ENCODE data around the gene SMC2. TPM values are rescaled to one million over a fixed set of nuclear protein-coding genes. Genes with fewer than 3 reads are reported as not detected.

The SMC2 gene
- total and polyA plus RNA-seq, 2 donors (not counting 3 experiments of a cell fraction or from before 2014, with no cell fraction given): 5.3 to 34.1 TPM

DNA sequence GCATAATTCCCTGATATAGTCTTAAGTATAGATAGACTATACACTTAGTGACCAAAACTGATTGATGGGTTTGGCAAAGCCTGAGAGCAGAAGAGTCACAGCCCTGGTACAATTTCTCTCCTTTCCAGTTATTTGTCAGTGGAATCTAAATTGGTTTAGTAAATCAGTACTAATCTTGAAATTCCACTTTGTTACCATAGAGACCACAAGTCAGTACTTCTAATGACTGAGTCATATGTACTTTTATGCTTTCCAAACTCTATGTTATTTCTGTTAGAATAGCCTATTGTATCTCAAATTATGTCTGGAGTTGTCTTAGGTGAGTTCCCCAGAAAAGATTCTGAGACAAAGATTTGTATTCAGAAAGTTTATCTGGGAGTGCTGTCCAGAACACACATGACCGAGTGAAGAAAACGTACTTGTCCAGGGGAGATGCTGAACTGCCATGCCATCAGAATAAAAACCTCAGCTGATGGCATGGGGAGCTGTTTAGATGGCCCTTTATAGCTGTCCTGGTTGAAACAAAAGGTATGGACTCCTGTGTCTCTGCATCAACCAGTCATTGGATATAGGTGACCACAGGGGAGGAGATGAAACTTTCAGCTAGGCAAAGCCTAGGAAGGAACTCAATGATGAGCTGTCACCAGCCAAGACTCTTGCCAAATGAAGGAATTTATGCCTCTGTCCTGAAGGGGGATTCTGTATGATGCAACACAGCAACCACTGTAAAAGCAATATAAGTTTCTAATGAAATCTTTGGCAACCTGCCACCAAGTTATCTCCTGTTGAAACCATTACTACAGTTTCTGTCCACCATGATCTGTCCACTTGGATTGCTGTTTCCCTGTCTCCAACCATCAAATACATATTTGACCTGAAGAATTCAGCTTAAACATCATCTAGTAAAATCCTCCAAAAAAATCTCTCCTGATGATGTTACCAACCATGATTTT, 18.0 kb upstream of the SMC2 start:
- intact Hi-C loops (cut with micrococcal nuclease): no loop called here
- ChIA-PET POLR2A (no interaction called here), CTCF (no interaction called here)
- FAIRE-seq (no peak), DNase-seq (ENCODE audit: low read depth, low spot score) (no peak)
- H3K27ac ChIP-seq (ENCODE audit: insufficient read depth, low read depth, low read length): no peak overlapping the region
- no peaks in the 10 kb centered on the region for H3K36me3 ChIP-seq (ENCODE audit: control insufficient read depth in 2 of 2, extremely low read depth in 1 of 2, insufficient read depth in 2 of 2, low read length in 2 of 2)
- no peaks in the 10 kb centered on the region for H3K79me2 ChIP-seq (ENCODE audit: control insufficient read depth, insufficient read depth, low read length)
- no peaks in the 10 kb centered on the region for H4K20me1 ChIP-seq (replicated peaks; ENCODE audit: control insufficient read depth, extremely low read depth, insufficient read depth, low read length)
- no peak overlapping the region for H3K4me2 ChIP-seq (ENCODE audit: insufficient read depth, low read length)
- TF ChIP-seq GATA2 (IDR thresholded peaks at IDR 0.05; ENCODE audit: insufficient read depth, insufficient read length, low read depth, low read length): no peak
- H3K4me3 ChIP-seq (replicated peaks in 1 of 3; ENCODE audit: insufficient read depth in 1 of 3, low read depth in 1 of 3, low read length in 3 of 3): no peak overlapping the region
- no peaks in the 10 kb centered on the region for H3K9me1 ChIP-seq (replicated peaks; ENCODE audit: control insufficient read depth, extremely low read depth, insufficient read depth, low read length)
- no peak overlapping the region for H3K9ac ChIP-seq (replicated peaks; ENCODE audit: extremely low read depth, insufficient read depth, low read length)
- no peaks in the 10 kb centered on the region for H3K27me3 ChIP-seq (ENCODE audit: control insufficient read depth in 2 of 2, insufficient read depth in 2 of 2, low read length in 2 of 2)
- H3K4me1 ChIP-seq (ENCODE audit: control insufficient read depth, extremely low read depth, insufficient read depth, low read length): no peaks in the 10 kb centered on the region
- dilution Hi-C loops (cut with MboI; ENCODE audit: extremely low pct_ligation_motif_present, low sequenced_read_pairs): no loop called here
- BruUV-seq (replicated peaks): no TSS peak
- H3K9me3 ChIP-seq (replicated peaks; ENCODE audit: control insufficient read depth, insufficient read depth, low read length): no peaks in the 10 kb centered on the region
- no peak overlapping the region for H2AFZ ChIP-seq (ENCODE audit: low read depth, low read length)

DNA sequence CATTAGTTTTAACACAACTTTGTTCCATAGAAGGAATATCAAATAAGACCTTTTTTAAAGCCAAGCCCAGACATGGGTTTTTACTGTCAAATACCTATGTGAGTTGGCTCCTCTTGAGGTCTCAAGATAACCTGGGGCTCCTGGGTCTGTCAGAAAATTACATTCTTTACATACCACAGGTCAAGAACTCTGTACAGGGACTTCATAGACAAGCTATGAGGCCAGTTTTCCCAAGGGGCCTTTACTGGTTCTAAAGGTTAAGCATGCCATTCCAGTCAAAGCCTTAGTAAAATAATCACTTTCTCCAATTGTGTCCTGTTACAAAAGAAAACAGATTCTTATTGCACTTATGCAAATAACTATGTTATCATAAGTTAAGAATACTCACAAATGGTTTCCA, 15.5 kb upstream of the SMC2 start:
- intact Hi-C loops (cut with micrococcal nuclease): no loop called here
- no peak for DNase-seq (ENCODE audit: low read depth, low spot score)
- ChIA-PET POLR2A (no interaction called here), CTCF (no interaction called here)
- Histone ChIP-seq H4K20me1 (replicated peaks; ENCODE audit: control insufficient read depth, extremely low read depth, insufficient read depth, low read length) (no peaks in the 10 kb centered on the region), H3K36me3 (ENCODE audit: control insufficient read depth in 2 of 2, extremely low read depth in 1 of 2, insufficient read depth in 2 of 2, low read length in 2 of 2) (no peaks in the 10 kb centered on the region), H3K4me2 (ENCODE audit: insufficient read depth, low read length) (no peak overlapping the region), H3K9me1 (replicated peaks; ENCODE audit: control insufficient read depth, extremely low read depth, insufficient read depth, low read length) (no peaks in the 10 kb centered on the region), H3K27me3 (ENCODE audit: control insufficient read depth in 2 of 2, insufficient read depth in 2 of 2, low read length in 2 of 2) (no peaks in the 10 kb centered on the region), H3K9me3 (replicated peaks; ENCODE audit: control insufficient read depth, insufficient read depth, low read length) (no peaks in the 10 kb centered on the region), H3K79me2 (ENCODE audit: control insufficient read depth, insufficient read depth, low read length) (no peaks in the 10 kb centered on the region), H3K9ac (replicated peaks; ENCODE audit: extremely low read depth, insufficient read depth, low read length) (no peak overlapping the region), H2AFZ (ENCODE audit: low read depth, low read length) (no peak overlapping the region), H3K4me3 (replicated peaks in 1 of 3; ENCODE audit: insufficient read depth in 1 of 3, low read depth in 1 of 3, low read length in 3 of 3) (no peak overlapping the region), H3K4me1 (ENCODE audit: control insufficient read depth, extremely low read depth, insufficient read depth, low read length) (no peaks in the 10 kb centered on the region), H3K27ac (ENCODE audit: insufficient read depth, low read depth, low read length) (no peak overlapping the region)
- no TSS peak for BruUV-seq (replicated peaks)
- dilution Hi-C loops (cut with MboI; ENCODE audit: extremely low pct_ligation_motif_present, low sequenced_read_pairs): no loop called here
- no peak for FAIRE-seq
- no peak for TF ChIP-seq JUN (IDR thresholded peaks at IDR 0.05; ENCODE audit: borderline replicate concordance, insufficient read depth, insufficient read length, low read depth)
- TF ChIP-seq, protein P1, sequence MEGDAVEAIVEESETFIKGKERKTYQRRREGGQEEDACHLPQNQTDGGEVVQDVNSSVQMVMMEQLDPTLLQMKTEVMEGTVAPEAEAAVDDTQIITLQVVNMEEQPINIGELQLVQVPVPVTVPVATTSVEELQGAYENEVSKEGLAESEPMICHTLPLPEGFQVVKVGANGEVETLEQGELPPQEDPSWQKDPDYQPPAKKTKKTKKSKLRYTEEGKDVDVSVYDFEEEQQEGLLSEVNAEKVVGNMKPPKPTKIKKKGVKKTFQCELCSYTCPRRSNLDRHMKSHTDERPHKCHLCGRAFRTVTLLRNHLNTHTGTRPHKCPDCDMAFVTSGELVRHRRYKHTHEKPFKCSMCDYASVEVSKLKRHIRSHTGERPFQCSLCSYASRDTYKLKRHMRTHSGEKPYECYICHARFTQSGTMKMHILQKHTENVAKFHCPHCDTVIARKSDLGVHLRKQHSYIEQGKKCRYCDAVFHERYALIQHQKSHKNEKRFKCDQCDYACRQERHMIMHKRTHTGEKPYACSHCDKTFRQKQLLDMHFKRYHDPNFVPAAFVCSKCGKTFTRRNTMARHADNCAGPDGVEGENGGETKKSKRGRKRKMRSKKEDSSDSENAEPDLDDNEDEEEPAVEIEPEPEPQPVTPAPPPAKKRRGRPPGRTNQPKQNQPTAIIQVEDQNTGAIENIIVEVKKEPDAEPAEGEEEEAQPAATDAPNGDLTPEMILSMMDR (IDR thresholded peaks at IDR 0.05; ENCODE audit: extremely low read depth in 1 of 2, insufficient read depth in 1 of 2, low read depth in 1 of 2, low read length in 2 of 2): no peak
- TF ChIP-seq EZH2 (IDR thresholded peaks at IDR 0.05; ENCODE audit: borderline replicate concordance, low read depth, low read length, severe bottlenecking): no peak
- TF ChIP-seq GATA2 (IDR thresholded peaks at IDR 0.05; ENCODE audit: insufficient read depth, insufficient read length, low read depth, low read length): no peak
- no peak for TF ChIP-seq POLR2A (IDR thresholded peaks at IDR 0.05; ENCODE audit: low read depth, low read length)
- no peak for TF ChIP-seq POLR2AphosphoS5 (IDR thresholded peaks at IDR 0.05; ENCODE audit: insufficient read depth, low read depth, low read length)
- TF ChIP-seq FOS (IDR thresholded peaks at IDR 0.05; ENCODE audit: borderline replicate concordance, insufficient read depth, low read length): no peak
- no peak for TF ChIP-seq MYC (IDR thresholded peaks at IDR 0.05; ENCODE audit: low read depth, low read length)
- TF ChIP-seq, protein P2, sequence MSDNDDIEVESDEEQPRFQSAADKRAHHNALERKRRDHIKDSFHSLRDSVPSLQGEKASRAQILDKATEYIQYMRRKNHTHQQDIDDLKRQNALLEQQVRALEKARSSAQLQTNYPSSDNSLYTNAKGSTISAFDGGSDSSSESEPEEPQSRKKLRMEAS (IDR thresholded peaks at IDR 0.05; ENCODE audit: insufficient read depth, insufficient read length): no peak

All from endothelial cell of umbilical vein (primary cell).